HepG2 (cell line): ENCODE results near the gene VSX1. TPM values are rescaled to one million over a fixed set of nuclear protein-coding genes. Genes with fewer than 3 reads are reported as not detected.

Source experiments
- ELF3 ChIP-seq: IDR thresholded peaks from 2 replicates; pipeline ENCODE4 v1.6.1; 2016; ENCODE audit warnings: missing genetic modification reagents, missing compliant biosample characterization
- IRF2 ChIP-seq: IDR thresholded peaks from 2 replicates; pipeline ENCODE4 v1.6.1; 2018; ENCODE audit warnings: missing genetic modification reagents, missing compliant biosample characterization
- JDP2 ChIP-seq: sonication (generic); formaldehyde crosslinking; IDR thresholded peaks from 2 replicates; pipeline ENCODE4 v1.8.1; 2022; ENCODE audit warnings: missing genetic modification reagents, borderline replicate concordance
- KDM1A ChIP-seq: IDR thresholded peaks from 2 replicates; pipeline ENCODE4 v1.6.1; 2016; ENCODE audit warnings: missing compliant biosample characterization
- KIAA2018 ChIP-seq: sonication (generic); formaldehyde crosslinking; IDR thresholded peaks from 2 replicates; pipeline ENCODE4 v1.5.0; 2020; ENCODE audit warnings: mild to moderate bottlenecking, missing genetic modification reagents, borderline replicate concordance
- MIER2 ChIP-seq: IDR thresholded peaks from 2 replicates; pipeline ENCODE4 v1.6.1; 2016; ENCODE audit warnings: missing biosample characterization, missing genetic modification reagents
- MTF2 ChIP-seq: sonication (generic); formaldehyde crosslinking; IDR thresholded peaks from 2 replicates; pipeline ENCODE4 v1.5.0; 2020; ENCODE audit warnings: missing genetic modification reagents, borderline replicate concordance
- PAF1 ChIP-seq: IDR thresholded peaks from 2 replicates; pipeline ENCODE4 v1.6.1; 2016; ENCODE audit warnings: missing genetic modification reagents, missing compliant biosample characterization
- REL ChIP-seq: sonication (generic); formaldehyde crosslinking; conservative IDR thresholded peaks from 2 replicates; pipeline ENCODE4 v1.8.0; 2022; ENCODE audit warnings: mild to moderate bottlenecking, missing genetic modification reagents, moderate library complexity
- SALL1 ChIP-seq: sonication (generic); formaldehyde crosslinking; IDR thresholded peaks from 2 replicates; pipeline ENCODE4 v1.8.0; 2022; ENCODE audit warnings: mild to moderate bottlenecking, missing genetic modification reagents
- TARDBP ChIP-seq: sonication (generic); formaldehyde crosslinking; IDR thresholded peaks from 2 replicates; pipeline ENCODE4 v1.8.0; 2022; ENCODE audit warnings: mild to moderate bottlenecking, missing genetic modification reagents
- ZNF263 ChIP-seq: sonication (generic); formaldehyde crosslinking; IDR thresholded peaks from 2 replicates; pipeline ENCODE4 v1.4.0; 2020; ENCODE audit warnings: missing genetic modification reagents
- ZNF383 ChIP-seq: sonication (generic); formaldehyde crosslinking; IDR thresholded peaks from 2 replicates; pipeline ENCODE4 v1.4.0; 2020; ENCODE audit warnings: missing genetic modification reagents, mild to moderate bottlenecking, borderline replicate concordance
- ZNF569 ChIP-seq: sonication (generic); formaldehyde crosslinking; IDR thresholded peaks from 2 replicates; pipeline ENCODE4 v1.5.0; 2020; ENCODE audit warnings: mild to moderate bottlenecking, missing genetic modification reagents, moderate library complexity, borderline replicate concordance
- ZNF740 ChIP-seq: sonication (generic); formaldehyde crosslinking; IDR thresholded peaks from 2 replicates; pipeline ENCODE4 v1.4.0; 2020; ENCODE audit warnings: missing genetic modification reagents
- polyA plus RNA-seq, 8 experiments: library from polyadenylated mRNA; depleted of rRNA in 3 of 8; stranded (reverse) in 7 of 8; unstranded in 1 of 8; fragments of >200 nt; fragmentation: Illumina TruSeq in 4 of 8; extraction: Trizol in 4 of 8; gene quantifications; 2 replicates each; pipeline versions ENCODE4 v1.2.1 to v1.2.3, GENCODE V29; 2011 to 2016; ENCODE audit warnings: low read depth in 4 of 8, missing spikeins in 1 of 8, mixed read lengths in 1 of 8; ENCODE audit not compliant: insufficient read depth in 1 of 8
- total RNA-seq, 5 experiments: library from RNA; depleted of rRNA; stranded (reverse); fragments of >200 nt; fragmentation: Illumina TruSeq; extraction: Trizol; gene quantifications; 2 replicates each; pipeline ENCODE4 v1.2.3, GENCODE V29; 2016; ENCODE audit warnings: low read depth in 1 of 5
- TF ChIP-seq, protein P1 (sequence below): sonication (generic); formaldehyde crosslinking; IDR thresholded peaks from 2 replicates; pipeline ENCODE4 v1.5.1; 2020; ENCODE audit warnings: mild to moderate bottlenecking, missing genetic modification reagents, moderate library complexity

VSX1 gene
- total and polyA plus RNA-seq, 2 of the 13 experiments (the other 11 are each of a cell fraction or from before 2014, with no cell fraction given) = 0.04 TPM; not detected in 1

DNA sequence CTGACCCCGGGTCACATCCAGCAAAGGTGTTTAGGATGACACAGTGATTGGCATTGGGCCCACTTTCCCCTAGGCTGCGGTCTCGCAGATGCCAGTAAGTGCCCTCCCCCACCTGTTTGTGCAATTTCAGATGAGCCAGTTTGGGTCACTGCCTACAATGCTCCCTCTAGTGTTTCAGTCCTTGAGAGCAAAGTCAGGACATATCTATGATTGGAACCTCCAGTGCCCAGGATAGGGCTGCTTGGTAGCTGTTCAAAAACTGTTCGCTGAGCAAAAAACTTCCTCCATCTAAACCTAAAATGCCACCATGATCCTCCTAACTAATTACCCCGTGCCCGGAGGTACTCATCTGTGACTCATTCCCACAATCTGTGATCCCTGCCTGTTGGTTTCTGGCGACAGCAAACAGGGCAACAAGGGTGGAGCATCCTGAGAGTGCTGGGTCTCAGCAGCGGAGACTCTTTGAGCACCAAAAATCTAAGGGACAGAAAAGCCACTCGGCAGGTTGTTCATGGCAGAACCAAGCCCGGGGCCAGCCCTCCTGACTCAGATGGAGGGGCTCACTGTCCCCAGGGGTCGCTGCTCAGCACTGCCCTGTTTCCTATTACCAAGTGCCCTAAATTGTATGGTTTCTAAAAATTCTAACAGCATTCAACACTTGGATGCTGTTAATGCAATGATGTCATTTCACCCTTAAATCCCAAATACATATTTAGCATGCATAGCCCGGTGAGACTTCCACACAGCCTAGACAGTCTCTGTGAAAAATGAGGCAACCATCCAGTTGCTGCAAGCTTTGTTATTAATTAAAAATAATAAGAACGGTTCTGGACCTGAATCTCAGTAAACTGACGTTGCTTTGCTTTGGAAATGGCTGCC is 5.0 kb downstream of the VSX1 start (continued):
- TF ChIP-seq KIAA2018 (CRISPR knock-in tag) = no peak
- TF ChIP-seq ZNF263 (CRISPR knock-in tag) = no peak
- no peak for TF ChIP-seq ZNF569 (CRISPR knock-in tag)
- no peak for TF ChIP-seq PAF1 (CRISPR knock-in tag)
- TF ChIP-seq REL = 0 out of 2 replicates have a peak, but pooled peaks have one; percentile 14
- TF ChIP-seq MTF2 = 0 out of 2 replicates have a peak, but pooled peaks have one; percentile 9
- TF ChIP-seq KDM1A (CRISPR knock-in tag) = peak; percentile 41; the same call in 1 of the 2 replicates
- peak; percentile 90 for TF ChIP-seq MIER2 (CRISPR knock-in tag)
- no peak for TF ChIP-seq ZNF383 (CRISPR knock-in tag)
- no peak for TF ChIP-seq ELF3 (CRISPR knock-in tag)
- 0 out of 2 replicates have a peak, but pooled peaks have one; percentile 49 for TF ChIP-seq TARDBP (CRISPR knock-in tag)
- no peak for TF ChIP-seq JDP2
- TF ChIP-seq, protein P1, sequence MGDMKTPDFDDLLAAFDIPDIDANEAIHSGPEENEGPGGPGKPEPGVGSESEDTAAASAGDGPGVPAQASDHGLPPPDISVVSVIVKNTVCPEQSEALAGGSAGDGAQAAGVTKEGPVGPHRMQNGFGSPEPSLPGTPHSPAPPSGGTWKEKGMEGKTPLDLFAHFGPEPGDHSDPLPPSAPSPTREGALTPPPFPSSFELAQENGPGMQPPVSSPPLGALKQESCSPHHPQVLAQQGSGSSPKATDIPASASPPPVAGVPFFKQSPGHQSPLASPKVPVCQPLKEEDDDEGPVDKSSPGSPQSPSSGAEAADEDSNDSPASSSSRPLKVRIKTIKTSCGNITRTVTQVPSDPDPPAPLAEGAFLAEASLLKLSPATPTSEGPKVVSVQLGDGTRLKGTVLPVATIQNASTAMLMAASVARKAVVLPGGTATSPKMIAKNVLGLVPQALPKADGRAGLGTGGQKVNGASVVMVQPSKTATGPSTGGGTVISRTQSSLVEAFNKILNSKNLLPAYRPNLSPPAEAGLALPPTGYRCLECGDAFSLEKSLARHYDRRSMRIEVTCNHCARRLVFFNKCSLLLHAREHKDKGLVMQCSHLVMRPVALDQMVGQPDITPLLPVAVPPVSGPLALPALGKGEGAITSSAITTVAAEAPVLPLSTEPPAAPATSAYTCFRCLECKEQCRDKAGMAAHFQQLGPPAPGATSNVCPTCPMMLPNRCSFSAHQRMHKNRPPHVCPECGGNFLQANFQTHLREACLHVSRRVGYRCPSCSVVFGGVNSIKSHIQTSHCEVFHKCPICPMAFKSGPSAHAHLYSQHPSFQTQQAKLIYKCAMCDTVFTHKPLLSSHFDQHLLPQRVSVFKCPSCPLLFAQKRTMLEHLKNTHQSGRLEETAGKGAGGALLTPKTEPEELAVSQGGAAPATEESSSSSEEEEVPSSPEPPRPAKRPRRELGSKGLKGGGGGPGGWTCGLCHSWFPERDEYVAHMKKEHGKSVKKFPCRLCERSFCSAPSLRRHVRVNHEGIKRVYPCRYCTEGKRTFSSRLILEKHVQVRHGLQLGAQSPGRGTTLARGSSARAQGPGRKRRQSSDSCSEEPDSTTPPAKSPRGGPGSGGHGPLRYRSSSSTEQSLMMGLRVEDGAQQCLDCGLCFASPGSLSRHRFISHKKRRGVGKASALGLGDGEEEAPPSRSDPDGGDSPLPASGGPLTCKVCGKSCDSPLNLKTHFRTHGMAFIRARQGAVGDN = no peak
- TF ChIP-seq SALL1 (CRISPR knock-in tag) = peak; percentile 55; the same call in 1 of the 2 replicates
- 0 out of 2 replicates have a peak, but pooled peaks have one; percentile 30 for TF ChIP-seq ZNF740 (CRISPR knock-in tag)
- TF ChIP-seq IRF2 (CRISPR knock-in tag) = no peak
